ENCODE measurements around the gene C12orf76.

GRCh38 chr12:110020956-110021355, 27.4 kb downstream of the C12orf76 start:
- TF ChIP-seq EZH2 (IDR thresholded peaks at IDR 0.05) (no peak), ATF3 (IDR thresholded peaks at IDR 0.05) (no peak), POLR2A (IDR thresholded peaks at IDR 0.05; ENCODE audit: borderline replicate concordance, extremely low read depth, insufficient read depth, insufficient read length) (no peak), CEBPB (IDR thresholded peaks at IDR 0.05; ENCODE audit: low read depth) (no peak), POLR2AphosphoS5 (IDR thresholded peaks at IDR 0.05; ENCODE audit: low read depth, low read length) (no peak), CTCF (IDR thresholded peaks at IDR 0.05 in 2 of 3, conservative IDR thresholded peaks at IDR 0.05 in 1 of 3; ENCODE audit: borderline replicate concordance in 1 of 3, insufficient read depth in 1 of 3, low read depth in 2 of 3, low read length in 2 of 3) (no peak), MAX (IDR thresholded peaks at IDR 0.05) (no peak), EGR1 (IDR thresholded peaks at IDR 0.05; ENCODE audit: low read depth) (no peak), ZBTB33 (IDR thresholded peaks at IDR 0.05; ENCODE audit: extremely low read depth, insufficient replicate concordance, low read length) (no peak), SRF (IDR thresholded peaks at IDR 0.05; ENCODE audit: low read depth) (no peak)
